DND-41 (cell line): ENCODE data around the gene RXFP4.

Experiments used
- CTCF ChIP-seq: IDR thresholded peaks from 2 replicates; pipeline ENCODE4 v1.5.1; 2012; ENCODE audit warnings: borderline replicate concordance, low read length, moderate library complexity, mild to moderate bottlenecking; ENCODE audit not compliant: poor library complexity, severe bottlenecking; ENCODE audit errors: extremely low read depth
- EZH2 ChIP-seq: IDR thresholded peaks from 3 replicates; pipeline ENCODE4 v1.6.1; 2012; ENCODE audit warnings: borderline replicate concordance, low read depth, mild to moderate bottlenecking, moderate library complexity, low read length, inconsistent platforms; ENCODE audit not compliant: severe bottlenecking

- TF ChIP-seq CTCF (no peak), EZH2 (no peak)
Measured at GRCh38 chr1:155920717-155921116, 20.7 kb upstream of the RXFP4 start.
